ENCODE measurements around the gene CFAP299.

The CFAP299 gene

GRCh38 chr4:80873571-80873970, 538.0 kb downstream of the CFAP299 start:
- no peak for DNase-seq

GRCh38 chr4:80874979-80875378, 539.4 kb downstream of the CFAP299 start:
- no peak for DNase-seq

- DNase-seq = no peak
Measured at GRCh38 chr4:80875642-80876041, 540.1 kb downstream of the CFAP299 start.

- no peak for DNase-seq
Measured at GRCh38 chr4:80876810-80877209, 541.3 kb downstream of the CFAP299 start.

DNA sequence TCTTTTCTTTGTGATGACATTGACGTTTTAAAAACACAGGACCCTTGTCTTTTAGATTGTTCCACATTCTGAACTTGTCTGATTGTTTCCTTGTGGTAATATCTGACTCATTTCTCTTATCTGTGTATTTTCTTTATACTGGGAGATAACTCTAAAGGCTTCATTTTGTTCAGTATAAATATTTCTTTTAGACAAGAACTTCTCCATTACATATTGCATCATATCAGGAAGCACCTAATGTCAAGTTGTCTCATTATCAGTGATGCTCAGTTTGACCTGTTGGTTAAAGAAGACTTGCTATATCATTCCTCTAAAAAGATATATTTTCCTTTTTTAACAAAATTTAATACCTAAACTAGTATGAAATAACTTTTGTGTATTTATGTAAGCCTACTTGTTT, 542.7 kb downstream of the CFAP299 start:
- no peak for DNase-seq

- no peak for DNase-seq
Measured at GRCh38 chr4:80897537-80898303, 562.2 kb downstream of the CFAP299 start.

GRCh38 chr4:80900908-80901307, 565.4 kb downstream of the CFAP299 start:
- no peak for DNase-seq

DNA sequence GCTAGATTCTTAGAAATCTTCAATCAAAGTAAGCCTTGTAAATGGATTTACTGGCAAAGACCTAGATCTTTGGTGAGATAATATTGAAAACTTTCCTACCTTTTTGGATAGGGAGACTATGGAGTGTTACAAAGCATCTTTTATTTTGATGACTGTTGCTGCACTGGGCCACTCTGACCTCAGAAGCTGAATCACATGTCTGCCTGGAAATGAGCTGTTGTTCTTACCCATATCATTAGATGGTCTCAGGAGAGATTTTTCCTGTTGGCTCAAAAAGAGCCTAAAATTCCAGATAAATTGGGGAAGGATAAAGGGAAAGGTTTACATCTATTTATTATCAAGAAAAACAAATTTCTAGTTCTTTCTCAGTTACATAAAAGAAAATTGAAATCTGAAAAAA, 567.5 kb downstream of the CFAP299 start:
- DNase-seq = no peak

DNA sequence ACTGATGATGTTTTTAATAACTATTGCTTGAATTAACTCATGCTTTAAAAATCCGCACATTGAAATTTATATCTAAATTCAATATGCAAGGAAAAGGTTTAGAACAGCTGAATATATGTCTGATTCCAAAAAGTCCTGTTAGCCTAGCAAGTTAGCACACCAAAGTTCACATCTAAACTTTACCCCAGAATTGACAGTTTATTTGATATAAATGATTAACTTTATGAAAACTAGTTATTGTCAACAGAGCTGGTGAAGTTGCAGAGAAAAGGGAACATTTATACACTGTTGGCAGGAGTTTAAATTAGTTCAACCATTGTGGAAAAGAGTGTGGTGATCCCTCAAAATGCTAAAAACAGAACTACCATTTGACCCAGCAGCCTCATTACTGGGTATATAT, 574.4 kb downstream of the CFAP299 start:
- DNase-seq = no peak

GRCh38 chr4:80911458-80911857, 575.9 kb downstream of the CFAP299 start:
- DNase-seq = no peak

DNA sequence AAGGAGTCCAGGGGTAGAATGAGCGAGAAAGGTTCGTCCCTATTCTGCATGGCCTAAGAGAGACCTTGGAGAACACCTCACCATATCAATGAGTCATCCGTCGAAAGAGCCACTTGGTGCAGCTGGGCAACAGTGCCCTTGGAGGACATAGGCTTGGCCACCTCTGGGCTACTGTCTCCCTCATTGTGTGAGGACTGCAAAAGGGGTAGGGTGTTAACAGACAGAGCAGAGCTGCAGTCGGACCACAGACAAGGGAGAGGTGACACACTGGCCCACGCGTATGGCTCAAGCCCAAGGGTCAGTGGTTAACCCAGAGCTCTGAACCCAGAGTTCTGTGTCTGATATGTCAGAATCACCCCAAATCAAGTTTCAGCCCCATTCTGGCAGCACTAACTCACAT, 576.8 kb downstream of the CFAP299 start:
- no peak for DNase-seq

GRCh38 chr4:80913381-80913780, 577.9 kb downstream of the CFAP299 start:
- DNase-seq = no peak

GRCh38 chr4:80916770-80917169, 581.2 kb downstream of the CFAP299 start:
- no peak for DNase-seq

- no peak for DNase-seq
Measured at GRCh38 chr4:80918004-80918403, 582.5 kb downstream of the CFAP299 start.

DNA sequence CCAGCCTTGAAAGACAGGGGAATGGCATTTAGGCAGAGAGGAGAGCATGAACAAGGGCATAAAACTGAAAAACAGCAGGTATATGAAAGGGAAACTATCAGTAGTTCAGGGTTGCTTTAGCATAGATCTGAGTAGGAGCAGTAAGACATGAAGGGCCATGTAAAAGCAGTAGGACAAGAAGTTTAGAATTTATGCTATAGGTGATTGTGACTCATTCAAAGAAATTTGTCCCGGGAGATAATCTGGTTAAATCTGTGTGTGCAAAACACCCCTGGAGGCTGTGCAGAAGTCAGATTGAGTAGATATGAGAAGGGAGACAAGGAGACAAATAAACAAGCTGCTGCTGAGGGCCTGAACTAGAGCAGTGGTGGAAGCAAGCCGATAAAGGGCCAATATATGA, 585.9 kb downstream of the CFAP299 start:
- DNase-seq = no peak

DNA sequence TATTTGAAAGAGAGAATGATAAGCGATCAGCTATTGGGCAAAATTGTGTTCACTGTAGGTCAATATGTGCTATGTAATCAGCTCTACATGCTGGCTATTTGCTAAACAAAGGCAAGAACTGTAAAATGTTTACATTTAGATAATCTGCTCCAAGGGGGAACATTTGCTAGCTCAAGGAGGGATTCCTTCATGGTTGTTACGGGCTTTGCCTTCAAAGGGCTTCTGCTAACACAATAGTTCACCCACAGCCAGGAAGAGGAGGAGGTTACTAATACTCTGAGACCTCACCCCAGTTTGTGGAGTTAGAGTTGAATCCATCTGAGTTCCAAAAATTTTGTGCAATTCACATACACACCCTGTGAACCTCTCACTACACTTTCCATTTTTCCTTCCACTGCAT, 587.4 kb downstream of the CFAP299 start:
- DNase-seq = no peak

GRCh38 chr4:80925293-80925692, 589.8 kb downstream of the CFAP299 start:
- no peak for DNase-seq

- no peak for DNase-seq
Measured at GRCh38 chr4:80926446-80926845, 590.9 kb downstream of the CFAP299 start.

DNA sequence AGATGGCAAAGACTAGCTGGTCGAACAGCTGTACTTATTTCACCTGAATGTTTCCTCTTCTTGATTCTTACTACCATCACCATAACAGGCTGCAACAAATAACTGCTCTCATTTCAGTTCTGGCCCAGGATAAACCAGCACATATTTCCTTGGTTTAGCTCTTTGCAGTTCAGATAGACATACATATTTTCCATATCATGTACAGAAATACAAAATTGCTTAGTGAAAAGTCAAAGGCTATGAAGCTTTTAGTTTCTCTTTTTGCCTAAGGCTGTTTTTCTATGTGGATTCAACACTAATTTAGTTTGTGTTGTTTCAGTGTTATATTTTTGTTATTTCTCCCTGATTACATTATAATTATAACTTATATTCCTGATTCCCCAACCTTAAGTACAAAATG, 591.4 kb downstream of the CFAP299 start:
- DNase-seq = no peak

- no peak for DNase-seq
Measured at GRCh38 chr4:80927420-80927819, 591.9 kb downstream of the CFAP299 start.

- DNase-seq = no peak
Measured at GRCh38 chr4:80931631-80932081, 596.1 kb downstream of the CFAP299 start.

DNA sequence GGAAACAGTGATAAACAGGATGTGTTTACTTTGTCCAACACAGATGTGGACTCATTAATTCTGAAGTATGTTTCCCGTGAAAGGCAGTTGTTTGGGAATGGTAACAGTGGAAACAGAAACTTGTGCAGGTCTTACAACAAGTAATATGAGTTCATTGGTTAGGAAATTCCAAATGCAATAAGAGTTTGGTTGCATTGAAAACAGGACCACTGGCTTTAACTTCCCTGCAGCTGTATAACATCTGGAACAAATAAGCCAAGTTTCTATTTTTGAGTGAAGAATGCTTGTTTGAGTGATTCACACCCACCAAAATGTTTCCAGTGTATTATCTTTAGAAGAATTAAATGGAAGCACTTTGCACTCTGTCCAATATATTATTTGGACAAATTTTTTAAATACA, 612.6 kb downstream of the CFAP299 start:
- DNase-seq = no peak

- DNase-seq = no peak
Measured at GRCh38 chr4:80948995-80949394, 613.5 kb downstream of the CFAP299 start.

DNA sequence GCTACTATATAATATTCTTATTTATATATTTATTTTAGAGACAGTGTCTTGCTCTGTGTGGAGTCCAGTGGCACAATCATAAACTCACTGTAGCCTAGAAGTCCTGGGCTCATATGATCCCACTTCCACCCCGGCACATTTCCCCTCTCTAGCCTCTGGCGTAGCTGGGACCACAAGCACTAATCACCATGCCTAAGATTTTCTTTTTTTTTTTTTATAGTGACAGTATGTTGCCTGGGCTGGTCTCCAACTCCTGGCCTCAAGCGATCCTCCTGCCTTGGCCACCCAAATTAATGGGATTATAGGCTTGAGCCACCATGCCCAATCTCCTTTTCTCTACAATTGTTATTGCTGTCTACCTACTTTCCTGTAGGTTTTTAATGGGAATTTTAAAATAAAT, 620.9 kb downstream of the CFAP299 start:
- no peak for DNase-seq

DNA sequence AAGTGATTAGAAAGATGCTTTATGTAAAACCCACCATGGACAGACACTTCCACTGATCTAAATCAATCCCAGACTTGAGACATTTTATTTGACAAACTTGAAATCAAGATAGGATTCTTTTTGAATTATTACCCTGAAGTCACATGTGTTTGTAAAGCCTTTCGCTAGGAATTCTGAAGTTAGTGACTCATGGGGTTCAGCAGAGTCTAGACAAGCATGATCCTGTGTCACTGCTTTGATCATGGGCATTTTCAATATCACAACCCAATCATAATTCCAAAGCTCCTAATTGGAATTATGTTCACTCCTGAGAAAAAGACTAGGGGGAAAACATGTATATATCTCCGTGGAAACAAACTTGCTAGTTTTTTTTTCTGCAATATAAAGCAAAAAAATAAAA, 627.5 kb downstream of the CFAP299 start:
- DNase-seq = no peak
